OCI-LY1 (cell line): ENCODE data around the gene LCN9.

Source experiments
- H2AFZ ChIP-seq: fragments of 200-600 bp; sonication (generic), shearing (Covaris generic); 2 replicates; pipeline ENCODE4 v1.6.0; 2014; ENCODE audit warnings: antibody characterized with exemption, mild to moderate bottlenecking, low read length
- H3F3A ChIP-seq: fragments of 200-600 bp; sonication (generic), shearing (Covaris generic); 2 replicates; pipeline ENCODE4 v1.6.0; 2014; ENCODE audit warnings: mild to moderate bottlenecking, antibody characterized with exemption, low read length, moderate library complexity; ENCODE audit not compliant: insufficient read depth
- H3K27ac ChIP-seq: fragments of 200-600 bp; sonication (generic); 2 replicates; pipeline ENCODE4 v1.5.1; 2014; ENCODE audit warnings: low read length, mixed run types, mild to moderate bottlenecking, low read depth; ENCODE audit not compliant: poor library complexity, severe bottlenecking
- H3K27me3 ChIP-seq: fragments of 200-600 bp; sonication (generic); 2 replicates; pipeline ENCODE4 v1.6.0; 2014; ENCODE audit warnings: antibody characterized with exemption, mild to moderate bottlenecking, low read length, moderate library complexity; ENCODE audit not compliant: insufficient read depth
- H3K36me3 ChIP-seq: fragments of 200-600 bp; sonication (generic); 2 replicates; pipeline ENCODE4 v1.6.1; 2014; ENCODE audit warnings: mild to moderate bottlenecking, antibody characterized with exemption, low read length, moderate library complexity, mixed read lengths; ENCODE audit not compliant: insufficient read depth
- H3K4me1 ChIP-seq: fragments of 200-600 bp; sonication (generic); 2 replicates; pipeline ENCODE4 v1.5.1; 2014; ENCODE audit warnings: mild to moderate bottlenecking, low read length, moderate library complexity; ENCODE audit not compliant: insufficient read depth, severe bottlenecking
- H3K4me2 ChIP-seq: fragments of 200-600 bp; sonication (generic), shearing (Covaris generic); 2 replicates; pipeline ENCODE4 v1.6.1; 2014; ENCODE audit warnings: low read length
- H3K4me3 ChIP-seq: fragments of 200-600 bp; sonication (generic); 2 replicates; pipeline ENCODE4 v1.5.1; 2014; ENCODE audit warnings: low read length, low read depth, mild to moderate bottlenecking, mixed read lengths; ENCODE audit not compliant: poor library complexity, severe bottlenecking
- H3K79me2 ChIP-seq: fragments of 200-600 bp; shearing (Covaris generic); 2 replicates; pipeline ENCODE4 v1.6.1; 2016; ENCODE audit warnings: mixed run types, low read length, mixed read lengths; ENCODE audit not compliant: insufficient read depth
- H3K9ac ChIP-seq: fragments of 200-600 bp; sonication (generic), shearing (Covaris generic); 2 replicates; pipeline ENCODE4 v1.6.1; 2014; ENCODE audit warnings: mild to moderate bottlenecking, low read length, mixed read lengths
- H3K9me2 ChIP-seq: fragments of 200-600 bp; sonication (generic), shearing (Covaris generic); 2 replicates; pipeline ENCODE4 v1.6.1; 2014; ENCODE audit warnings: low read depth, mild to moderate bottlenecking, low read length, mixed read lengths
- H3K9me3 ChIP-seq: fragments of 200-600 bp; shearing (Covaris generic); 2 replicates; pipeline ENCODE4 v1.6.1; 2014; ENCODE audit warnings: low read length, mixed read lengths
- H4K20me1 ChIP-seq: fragments of 200-600 bp; sonication (generic), shearing (Covaris generic); 2 replicates; pipeline ENCODE4 v1.6.0; 2016; ENCODE audit warnings: mild to moderate bottlenecking, low read length; ENCODE audit not compliant: insufficient read depth
- CTCF ChIP-seq: fragments of 200-600 bp; sonication (generic), shearing (Covaris generic); IDR thresholded peaks from 2 replicates; pipeline ENCODE4 v1.5.1; 2017; ENCODE audit warnings: mild to moderate bottlenecking, antibody characterized with exemption, low read length, moderate library complexity, mixed read lengths
- EZH2 ChIP-seq: fragments of 200-600 bp; sonication (generic), shearing (Covaris generic); IDR thresholded peaks from 2 replicates; pipeline ENCODE4 v1.8.0; 2017; ENCODE audit warnings: borderline replicate concordance, mixed run types, mild to moderate bottlenecking, antibody characterized with exemption, low read length, moderate library complexity, mixed read lengths

The LCN9 gene

DNA sequence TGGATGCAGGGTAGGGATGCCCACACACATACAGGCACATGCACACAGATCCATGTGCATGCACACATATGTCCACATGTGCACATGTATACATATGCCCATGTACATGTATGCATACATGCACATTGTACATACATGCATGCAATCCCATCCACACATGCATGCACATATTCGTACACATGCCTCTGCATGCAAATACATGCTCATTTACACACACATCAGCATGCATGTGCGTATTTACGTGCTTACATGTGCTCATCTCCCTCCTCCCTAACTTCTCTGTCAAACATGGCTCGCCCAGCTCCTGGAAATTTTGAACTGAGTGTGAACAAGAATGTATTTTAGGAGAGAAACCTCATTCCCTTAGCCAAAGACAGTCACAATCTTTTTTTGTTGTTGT is 45.1 kb downstream of the LCN9 start:
- Histone ChIP-seq H2AFZ (no peak overlapping the region), H3K27ac (no peak overlapping the region), H3K36me3 (no peaks in the 10 kb centered on the region), H3K4me3 (no peak overlapping the region), H3K9me2 (no peaks in the 10 kb centered on the region), H3F3A (no peaks in the 10 kb centered on the region), H3K4me1 (no peaks in the 10 kb centered on the region), H4K20me1 (no peaks in the 10 kb centered on the region), H3K27me3 (no peaks in the 10 kb centered on the region), H3K9me3 (no peaks in the 10 kb centered on the region), H3K4me2 (no peak overlapping the region), H3K79me2 (no peaks in the 10 kb centered on the region), H3K9ac (no peak overlapping the region)
- no peak for TF ChIP-seq CTCF
- TF ChIP-seq EZH2 = no peak

GRCh38 chr9:135711391-135711790 is 48.3 kb downstream of the LCN9 start:
- H3K4me2 ChIP-seq = no peak overlapping the region
- no peaks in the 10 kb centered on the region for H3K9me2 ChIP-seq
- no peaks in the 10 kb centered on the region for H3K79me2 ChIP-seq
- no peaks in the 10 kb centered on the region for H3K27me3 ChIP-seq
- no peak overlapping the region for H3K27ac ChIP-seq
- H3K36me3 ChIP-seq = no peaks in the 10 kb centered on the region
- no peaks in the 10 kb centered on the region for H3K4me1 ChIP-seq
- no peak overlapping the region for H3K9ac ChIP-seq
- H3K9me3 ChIP-seq = no peaks in the 10 kb centered on the region
- no peaks in the 10 kb centered on the region for H3F3A ChIP-seq
- TF ChIP-seq CTCF = no peak
- no peak for TF ChIP-seq EZH2
- H2AFZ ChIP-seq = no peak overlapping the region
- H4K20me1 ChIP-seq = no peaks in the 10 kb centered on the region
- H3K4me3 ChIP-seq = no peak overlapping the region

GRCh38 chr9:135711881-135712280 is 48.8 kb downstream of the LCN9 start:
- no peak overlapping the region for H3K4me3 ChIP-seq

More at GRCh38 chr9:135711881-135712280, 48.8 kb downstream of the LCN9 start:
- H3K27me3 ChIP-seq = no peaks in the 10 kb centered on the region
- no peak overlapping the region for H3K4me2 ChIP-seq
- no peaks in the 10 kb centered on the region for H3K4me1 ChIP-seq
- H3K79me2 ChIP-seq = no peaks in the 10 kb centered on the region
- H3K27ac ChIP-seq = no peak overlapping the region
- TF ChIP-seq CTCF (no peak), EZH2 (no peak)
- H3F3A ChIP-seq = no peaks in the 10 kb centered on the region
- H4K20me1 ChIP-seq = no peaks in the 10 kb centered on the region
- no peaks in the 10 kb centered on the region for H3K36me3 ChIP-seq
- no peak overlapping the region for H3K9ac ChIP-seq
- no peak overlapping the region for H2AFZ ChIP-seq
- no peaks in the 10 kb centered on the region for H3K9me2 ChIP-seq
- H3K9me3 ChIP-seq = no peaks in the 10 kb centered on the region
